Testis (tissue), 2 donors: ENCODE measurements around the gene PRSS27.

ENCODE experiments used
- CTCF ChIP-seq, 3 experiments: fragments of 450-650 bp in 2 of 3; fragments of 200-600 bp in 1 of 3; sonication (generic) in 1 of 3; IDR thresholded peaks; one replicate each; pipeline ENCODE4 v1.5.1; 2016 to 2019; ENCODE audit warnings: antibody characterized with exemption in 3 of 3, mild to moderate bottlenecking in 2 of 3, moderate library complexity in 1 of 3
- POLR2A ChIP-seq: fragments of 450-650 bp; IDR thresholded peaks from one replicate; pipeline ENCODE4 v1.6.1; 2017; ENCODE audit warnings: antibody characterized with exemption, mild to moderate bottlenecking, moderate library complexity

- no peak for TF ChIP-seq CTCF (IDR thresholded peaks at IDR 0.05)
- no peak for TF ChIP-seq POLR2A
These were observed 28.9 kb upstream of the PRSS27 start for GRCh38 chr16:2748757-2749455.
